NCI-H1694 (cell line): ENCODE data around the gene EGLN3.

Experiments used
- DNase-seq: peaks from one replicate; lab custom pipeline; 2025; lab: John Stamatoyannopoulos, UW

The EGLN3 gene

GRCh38 chr14:33910435-33910834, 40.4 kb downstream of the EGLN3 start:
- DNase-seq: no peak

DNA sequence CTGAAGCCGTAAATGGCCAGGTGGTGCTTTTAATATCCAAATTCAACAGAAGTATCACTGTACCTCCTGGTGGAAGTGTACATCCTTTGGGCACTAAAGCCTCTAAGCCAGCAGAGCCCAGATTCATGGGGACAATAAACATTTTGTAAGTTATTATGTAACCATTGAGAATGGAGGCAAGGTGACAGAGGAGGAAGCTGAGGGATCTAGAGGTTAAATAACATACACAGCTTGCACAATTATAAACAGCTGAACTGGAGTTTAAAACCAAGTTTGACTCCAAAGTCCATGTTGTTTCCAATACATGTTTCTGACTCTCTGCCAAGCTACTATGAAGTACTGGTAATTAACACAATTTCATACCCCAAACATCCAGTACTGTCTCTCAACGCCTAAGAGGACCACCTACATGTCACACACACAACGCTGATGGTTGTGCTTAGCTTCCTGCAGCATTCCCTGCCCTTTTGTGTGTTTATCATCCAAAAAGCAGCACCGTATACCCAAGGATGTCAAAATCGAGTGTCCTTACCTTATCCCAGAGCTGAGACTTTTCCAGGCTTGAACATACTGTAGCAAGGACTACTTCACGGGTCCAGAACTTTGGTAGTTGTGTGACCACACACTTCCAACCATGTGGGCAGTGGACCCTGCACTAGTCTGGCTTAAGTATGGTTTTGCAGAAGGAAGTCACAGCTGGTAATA, 41.3 kb downstream of the EGLN3 start:
- no peak for DNase-seq

DNA sequence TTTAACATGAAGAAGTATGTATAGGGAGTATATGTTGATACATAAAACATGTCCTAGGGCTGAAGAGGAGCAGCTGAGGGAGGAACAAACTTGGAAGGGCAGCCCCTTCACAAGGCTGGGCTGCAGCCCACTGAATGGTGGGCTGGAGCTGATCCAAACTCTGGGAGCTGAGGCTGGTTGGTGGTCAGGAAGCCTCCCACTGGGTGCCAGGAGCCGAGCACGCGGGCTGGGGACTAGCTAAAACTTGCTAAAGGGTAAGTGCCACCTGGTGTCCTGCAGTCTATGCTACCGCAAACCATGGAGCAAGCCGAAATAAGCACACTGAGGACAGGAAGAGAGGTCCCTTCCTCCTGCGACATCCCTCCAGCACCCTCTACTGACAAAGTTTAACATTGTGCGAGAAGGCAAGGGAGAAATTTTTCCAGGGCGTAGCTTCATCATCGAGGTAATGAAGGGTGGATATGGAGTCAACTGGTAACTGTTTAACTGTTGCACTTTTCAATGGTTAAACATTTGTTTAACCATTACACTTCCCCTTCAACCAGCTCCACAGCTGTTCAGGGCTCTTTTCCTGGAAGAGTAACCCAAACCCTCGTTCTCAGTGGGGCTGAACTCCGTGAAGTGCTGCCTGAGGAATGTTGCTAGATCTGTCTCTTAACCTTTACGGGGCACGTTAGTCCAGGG, 42.2 kb downstream of the EGLN3 start:
- no peak for DNase-seq

DNA sequence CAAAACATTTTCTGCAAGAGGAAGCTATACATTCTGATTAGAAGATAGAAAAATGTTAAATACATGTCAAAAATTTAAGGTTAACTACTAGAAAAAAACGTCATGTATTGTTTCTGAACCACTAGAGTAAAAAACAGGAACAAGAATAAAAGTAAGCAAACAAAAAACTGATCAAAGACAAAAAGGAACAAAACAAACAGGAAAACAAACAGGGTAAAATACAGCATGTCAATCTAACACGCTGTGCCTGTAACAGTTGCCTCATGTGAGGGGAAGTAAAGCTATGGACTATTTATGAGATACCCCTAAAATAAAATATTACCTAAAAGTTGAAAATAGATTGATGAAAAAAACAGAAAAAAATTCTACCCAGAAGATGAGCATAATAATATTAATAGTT, 43.9 kb downstream of the EGLN3 start:
- no peak for DNase-seq

GRCh38 chr14:33904609-33905008, 46.3 kb downstream of the EGLN3 start:
- no peak for DNase-seq

- no peak for DNase-seq
These were observed 47.5 kb downstream of the EGLN3 start for GRCh38 chr14:33903369-33903768.

DNA sequence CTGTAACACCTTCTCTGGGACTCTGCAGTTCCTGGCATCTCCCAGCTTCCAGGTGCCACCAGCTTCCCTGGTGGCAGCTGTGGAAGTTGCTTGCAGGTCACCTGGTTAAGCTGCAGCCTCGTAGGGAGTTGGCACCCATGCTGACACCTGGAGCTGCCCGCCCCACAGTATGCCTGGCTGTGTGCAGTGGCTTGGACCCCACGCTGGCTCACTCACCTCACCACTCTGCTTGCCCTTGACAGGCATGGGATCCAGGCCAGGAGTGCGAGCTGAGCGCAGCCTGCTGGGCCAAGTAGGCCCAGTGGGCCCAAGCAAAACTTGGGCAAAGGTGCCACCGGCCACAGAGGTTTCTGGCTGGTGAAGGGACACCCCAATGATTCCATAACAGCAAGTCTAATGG, 48.5 kb downstream of the EGLN3 start:
- DNase-seq: no peak

DNA sequence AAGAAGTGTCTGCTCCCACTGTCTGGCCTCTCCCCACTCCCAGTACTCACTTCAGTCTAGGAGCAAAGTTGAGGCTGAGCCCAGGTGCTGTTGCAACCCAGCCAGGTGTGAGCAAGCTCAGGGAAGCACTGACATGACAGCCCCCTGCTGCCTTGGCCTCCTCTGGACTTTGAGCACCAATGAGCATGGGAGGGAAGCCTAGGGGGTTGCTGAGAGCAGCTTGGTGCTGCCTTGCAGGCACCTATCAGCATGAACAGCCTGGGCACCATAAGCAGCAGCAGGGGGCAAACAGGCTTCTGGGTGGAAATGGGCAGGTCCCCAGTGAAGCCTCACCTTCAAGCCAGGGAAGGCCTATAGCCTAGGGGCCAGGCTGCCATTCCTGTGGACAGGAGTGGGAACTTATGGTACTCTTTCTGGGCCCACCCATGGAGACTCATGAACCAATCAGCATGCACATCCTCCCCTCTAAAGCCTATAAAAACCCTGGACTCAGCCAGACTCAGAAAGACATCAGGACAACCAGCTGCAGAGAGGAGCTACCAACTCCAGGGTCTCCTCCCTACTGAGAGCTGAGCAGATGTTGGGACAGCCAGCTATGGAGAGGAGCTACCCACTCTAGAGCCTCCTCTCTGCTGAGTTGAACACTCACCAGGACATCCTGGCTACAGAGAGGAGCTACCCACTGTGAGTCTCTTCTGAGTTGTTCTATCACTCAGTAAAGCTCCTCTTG, 49.3 kb downstream of the EGLN3 start:
- DNase-seq: no peak

DNA sequence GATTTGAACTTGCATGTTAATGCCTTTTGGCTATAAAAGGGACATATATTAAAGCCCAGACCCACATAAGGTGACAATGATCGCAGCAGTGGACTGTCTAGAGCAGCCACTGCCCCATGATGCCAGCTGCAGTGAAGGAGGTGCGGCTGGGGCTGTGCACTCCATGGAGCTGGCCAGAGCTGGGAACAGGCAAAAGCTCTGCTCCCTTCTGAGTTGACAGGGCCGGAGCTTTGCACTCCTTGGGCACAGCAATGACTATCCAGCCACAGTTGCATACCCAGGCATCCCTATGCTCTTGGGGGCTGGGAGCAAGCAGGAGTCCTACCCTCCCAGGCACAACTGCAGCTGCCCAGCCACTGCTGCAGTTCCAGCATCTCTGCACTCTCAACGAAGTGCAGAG, 50.2 kb downstream of the EGLN3 start:
- DNase-seq: no peak

DNA sequence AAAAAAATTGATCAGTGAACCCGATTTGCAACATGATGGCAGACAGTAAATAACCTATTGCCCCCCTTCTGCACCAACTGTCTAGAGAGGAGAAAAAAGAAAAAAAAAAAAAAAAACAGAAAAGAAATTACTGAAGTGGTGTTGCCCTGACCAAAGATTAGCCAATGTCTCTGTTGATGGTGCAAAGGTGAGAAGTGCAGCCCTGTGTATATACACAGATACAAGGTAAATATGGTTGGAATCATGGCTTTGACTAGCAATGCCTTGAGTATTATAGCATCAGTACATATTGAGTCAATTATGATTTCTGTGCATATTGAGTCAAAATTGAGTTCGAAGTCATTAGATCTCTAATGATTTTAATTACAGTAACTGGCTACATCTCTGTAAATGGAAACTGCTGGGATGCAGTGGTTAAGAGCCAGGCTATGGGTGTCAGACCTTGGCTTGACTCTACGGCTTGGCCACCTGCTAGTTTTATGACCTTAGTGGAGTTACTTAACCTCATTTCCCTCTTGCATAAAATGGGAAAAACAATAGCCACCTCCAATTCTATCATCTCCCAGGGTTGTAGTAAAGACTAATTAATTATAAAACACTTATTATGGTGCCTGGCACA, 51.0 kb downstream of the EGLN3 start:
- DNase-seq: no peak

- DNase-seq: no peak
These were observed 52.9 kb downstream of the EGLN3 start for GRCh38 chr14:33897878-33898535.

GRCh38 chr14:33897382-33897781, 53.5 kb downstream of the EGLN3 start:
- DNase-seq: no peak

- no peak for DNase-seq
These were observed 56.5 kb downstream of the EGLN3 start for GRCh38 chr14:33894339-33894738.

DNA sequence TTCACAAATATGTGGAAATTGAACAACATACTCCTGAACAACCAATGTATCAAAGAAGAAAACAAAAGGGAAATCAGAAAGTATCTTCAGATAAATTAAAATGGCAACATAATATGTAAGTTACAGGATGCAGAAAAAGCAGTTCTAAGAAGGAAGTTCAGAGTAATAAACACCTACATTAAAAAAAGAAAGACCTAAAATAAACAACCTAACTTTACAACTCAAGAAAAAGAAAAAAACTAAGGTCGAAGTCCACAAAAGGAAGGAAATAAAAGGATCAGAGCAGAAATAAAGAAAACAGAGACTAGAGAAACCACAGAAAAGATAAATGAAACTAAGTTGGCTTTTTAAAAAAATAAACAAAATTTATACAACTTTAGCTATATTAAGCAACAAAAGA, 59.2 kb downstream of the EGLN3 start:
- DNase-seq: no peak

GRCh38 chr14:33884916-33885315, 66.0 kb downstream of the EGLN3 start:
- DNase-seq: no peak

DNA sequence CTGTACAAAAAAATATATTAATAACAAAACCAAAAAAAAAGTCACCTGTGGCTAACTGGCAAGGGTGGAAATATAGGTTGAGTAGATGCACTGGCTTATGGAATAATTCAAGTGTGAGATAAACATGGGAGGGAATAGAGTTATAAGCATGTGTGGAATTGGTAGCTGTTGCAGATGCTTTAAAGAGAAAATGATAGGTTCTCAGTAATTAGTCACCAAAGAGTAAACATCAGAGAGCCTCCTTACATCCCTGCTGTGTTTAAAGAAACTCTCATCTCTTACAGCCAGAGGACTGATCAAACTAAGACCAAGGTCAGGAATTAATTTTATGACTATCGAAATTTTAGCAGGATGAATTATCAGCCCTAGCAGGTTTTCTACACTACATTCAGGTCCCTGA, 70.5 kb downstream of the EGLN3 start:
- DNase-seq: no peak

- no peak for DNase-seq
These were observed 71.1 kb downstream of the EGLN3 start for GRCh38 chr14:33879684-33880286.

GRCh38 chr14:33876274-33876673, 74.6 kb downstream of the EGLN3 start:
- DNase-seq: no peak
